Liver (tissue), 3 donors: ENCODE data around the gene SLC44A1.

Experiments
- CTCF ChIP-seq: fragments of 150-350 bp; IDR thresholded peaks from 2 replicates; pipeline ENCODE4 v1.5.1; 2017; ENCODE audit warnings: improper control_type of control experiment, low read depth, low read length; ENCODE audit not compliant: missing input control
- HNF4A ChIP-seq, 2 donors: conservative IDR thresholded peaks; 2 replicates each; pipeline ENCODE4 v1.6.1; 2016; ENCODE audit warnings: antibody characterized with exemption in 2 of 2, mild to moderate bottlenecking in 2 of 2
- HNF4G ChIP-seq: IDR thresholded peaks from 2 replicates; pipeline ENCODE4 v1.6.1; 2016; ENCODE audit warnings: antibody characterized with exemption
- JUND ChIP-seq, 2 donors: IDR thresholded peaks; 2 replicates each; pipeline ENCODE4 v1.6.1; 2016; ENCODE audit warnings: antibody characterized with exemption in 2 of 2
- RAD21 ChIP-seq, 2 donors: IDR thresholded peaks; 2 replicates each; pipeline ENCODE4 v1.6.1; 2016; ENCODE audit warnings: antibody characterized with exemption in 2 of 2, mild to moderate bottlenecking in 2 of 2
- REST ChIP-seq: IDR thresholded peaks from 2 replicates; pipeline ENCODE4 v1.6.1; 2016; ENCODE audit warnings: antibody characterized with exemption, mild to moderate bottlenecking
- TAF1 ChIP-seq: conservative IDR thresholded peaks from 2 replicates; pipeline ENCODE4 v1.6.1; 2016; ENCODE audit warnings: antibody characterized with exemption, mild to moderate bottlenecking
- YY1 ChIP-seq: IDR thresholded peaks from 2 replicates; pipeline ENCODE4 v1.6.1; 2016; ENCODE audit warnings: antibody characterized with exemption, mild to moderate bottlenecking
- donor health status: healthy.
- donor health status: healthy.

GRCh38 chr9:105316703-105317102 lies 72.3 kb downstream of the SLC44A1 start:
- TF ChIP-seq JUND (IDR thresholded peaks at IDR 0.05) (no peak), CTCF (no peak), YY1 (no peak), HNF4G (no peak), REST (no peak), HNF4A (conservative IDR thresholded peaks at IDR 0.05) (no peak), RAD21 (IDR thresholded peaks at IDR 0.05) (no peak), TAF1 (no peak)
